Neuronal stem cell (in vitro differentiated cells): ENCODE data around the gene CALM1.

Source experiments
- DNase-seq: peaks from one replicate; pipeline ENCODE4 v3.0.0-alpha.2; 2013; ENCODE audit warnings: low spot score
- H2AFZ ChIP-seq: one replicate; pipeline ENCODE4 v1.6.1; 2013; ENCODE audit warnings: mild to moderate bottlenecking, low read length, inconsistent platforms
- H2AK5ac ChIP-seq: 2 replicates; pipeline ENCODE4 v1.6.1; 2013; ENCODE audit warnings: low read depth, mild to moderate bottlenecking, inconsistent platforms, low read length, moderate library complexity, mixed read lengths
- H2BK120ac ChIP-seq: 2 replicates; pipeline ENCODE4 v1.6.1; 2013; ENCODE audit warnings: low read depth, mild to moderate bottlenecking, inconsistent platforms, low read length, moderate library complexity, mixed read lengths
- H2BK12ac ChIP-seq: one replicate; pipeline ENCODE4 v1.6.1; 2013; ENCODE audit warnings: low read length, inconsistent platforms
- H2BK15ac ChIP-seq: 2 replicates; pipeline ENCODE4 v1.6.1; 2013; ENCODE audit warnings: mild to moderate bottlenecking, low read length, inconsistent platforms, mixed read lengths
- H2BK5ac ChIP-seq: one replicate; pipeline ENCODE4 v1.6.1; 2013; ENCODE audit warnings: inconsistent platforms, mild to moderate bottlenecking, low read length, moderate library complexity
- H3K14ac ChIP-seq: one replicate; pipeline ENCODE4 v1.6.1; 2013; ENCODE audit warnings: low read length, inconsistent platforms
- H3K18ac ChIP-seq: 2 replicates; pipeline ENCODE4 v1.6.1; 2013; ENCODE audit warnings: low read length, inconsistent platforms
- H3K23ac ChIP-seq: 2 replicates; pipeline ENCODE4 v1.6.1; 2013; ENCODE audit warnings: low read depth, mild to moderate bottlenecking, mixed read lengths, low read length, inconsistent platforms; ENCODE audit not compliant: poor library complexity
- H3K27ac ChIP-seq: replicated peaks from 3 replicates; pipeline ENCODE4 v1.5.1; 2013; ENCODE audit warnings: low read length, inconsistent platforms
- H3K27me3 ChIP-seq, 3 experiments: 2 replicates each; pipeline ENCODE4 v1.6.1; 2013; ENCODE audit warnings: low read length in 3 of 3, mild to moderate bottlenecking in 2 of 3, inconsistent platforms in 1 of 3, low read depth in 1 of 3, mixed read lengths in 1 of 3, moderate library complexity in 1 of 3; ENCODE audit not compliant: control insufficient read depth in 3 of 3, insufficient read depth in 3 of 3
- H3K36me3 ChIP-seq, 2 donors: replicated peaks in 1 of 2; 2 replicates each; pipeline ENCODE4 v1.6.1; 2013; ENCODE audit warnings: low read length in 2 of 2; ENCODE audit not compliant: control insufficient read depth in 2 of 2, insufficient read depth in 2 of 2
- H3K4ac ChIP-seq: 2 replicates; pipeline ENCODE4 v1.6.1; 2013; ENCODE audit warnings: inconsistent platforms, mild to moderate bottlenecking, low read length, moderate library complexity
- H3K4me1 ChIP-seq, 2 donors: 1 replicate in 1 of 2; 2 replicates in 1 of 2; pipeline ENCODE4 v1.6.1; 2013; ENCODE audit warnings: low read length in 2 of 2, low read depth in 1 of 2; ENCODE audit not compliant: control insufficient read depth in 2 of 2, insufficient read depth in 1 of 2
- H3K4me2 ChIP-seq: one replicate; pipeline ENCODE4 v1.6.1; 2013; ENCODE audit warnings: mild to moderate bottlenecking, low read length, inconsistent platforms; ENCODE audit not compliant: insufficient read depth, poor library complexity, severe bottlenecking
- H3K4me3 ChIP-seq, 2 donors: 2 replicates each; pipeline ENCODE4 v1.5.1; 2013; ENCODE audit warnings: low read length in 2 of 2, mild to moderate bottlenecking in 2 of 2, inconsistent platforms in 1 of 2, moderate library complexity in 1 of 2
- H3K79me1 ChIP-seq: one replicate; pipeline ENCODE4 v1.6.1; 2013; ENCODE audit warnings: low read depth, mild to moderate bottlenecking, inconsistent platforms, low read length, moderate library complexity
- H3K9ac ChIP-seq: one replicate; pipeline ENCODE4 v1.6.1; 2013; ENCODE audit warnings: mild to moderate bottlenecking, low read depth, low read length, inconsistent platforms; ENCODE audit not compliant: poor library complexity
- H3K9me3 ChIP-seq, 2 donors: replicated peaks in 1 of 2; 2 replicates each; pipeline versions ENCODE3 to v1.6.1; 2013; ENCODE audit warnings: low read length in 2 of 2, mild to moderate bottlenecking in 2 of 2, inconsistent platforms in 1 of 2, low read depth in 1 of 2, mixed read lengths in 1 of 2, moderate library complexity in 1 of 2; ENCODE audit not compliant: control insufficient read depth in 2 of 2, insufficient read depth in 1 of 2
- H4K8ac ChIP-seq: one replicate; pipeline ENCODE4 v1.6.1; 2013; ENCODE audit warnings: low read depth, mild to moderate bottlenecking, inconsistent platforms, low read length, moderate library complexity
- H4K91ac ChIP-seq: one replicate; pipeline ENCODE4 v1.6.1; 2013; ENCODE audit warnings: low read length, low read depth, mild to moderate bottlenecking, inconsistent platforms; ENCODE audit not compliant: poor library complexity
- WGBS, 2 donors: extraction: QIAGEN DNeasy Blood & Tissue Kit; methylation state at CpG; one replicate each; pipeline ENCODE4 v1.1.7; 2013; ENCODE audit warnings: missing lambda C conversion rate in 2 of 2, mixed read lengths in 1 of 2; ENCODE audit not compliant: insufficient read length in 2 of 2, insufficient replicate concordance in 1 of 2; ENCODE audit errors: extremely low coverage in 2 of 2; 5-methylcytosine and 5-hydroxymethylcytosine counted together

The CALM1 gene

GRCh38 chr14:90405101-90405500, 8.3 kb downstream of the CALM1 start:
- Histone ChIP-seq H2AK5ac (no peak overlapping the region), H3K9me3 (no peaks in the 10 kb centered on the region), H2AFZ (no peak overlapping the region), H3K4me3 (no peak overlapping the region), H2BK12ac (no peak overlapping the region), H3K23ac (no peak overlapping the region), H3K4me2 (no peak overlapping the region), H3K27ac (no peak overlapping the region), H3K79me1 (peaks cover 2% of the 10 kb centered on the region), H3K9ac (no peak overlapping the region), H3K36me3 (peaks cover 37 to 75% of the 10 kb centered on the region in 2 donors), H3K14ac (no peak overlapping the region), H3K27me3 (no peaks in the 10 kb centered on the region), H4K91ac (no peak overlapping the region), H2BK120ac (no peak overlapping the region), H3K4ac (no peak overlapping the region), H4K8ac (no peak overlapping the region), H3K18ac (no peak overlapping the region), H2BK5ac (no peak overlapping the region), H3K4me1 (peaks cover 9 to 11% of the 10 kb centered on the region in 2 donors), H2BK15ac (no peak overlapping the region)
- DNase-seq, result no peak
- whole genome bisulfite sequencing, 2 donors, result no CpG with 5 or more reads among the region's 9 CpGs

- H3K14ac ChIP-seq, result no peak overlapping the region
- WGBS, 2 donors, result no CpG with 5 or more reads among the region's 4 CpGs
Observed at GRCh38 chr14:90405755-90406154, 8.9 kb downstream of the CALM1 start.

GRCh38 chr14:90406384-90406798, 9.6 kb downstream of the CALM1 start:
- Histone ChIP-seq H3K4me1 (peaks cover 5 to 7% of the 10 kb centered on the region in 2 donors), H3K23ac (no peak overlapping the region), H4K91ac (no peak overlapping the region), H3K4ac (no peak overlapping the region), H3K4me2 (no peak overlapping the region), H3K9me3 (no peaks in the 10 kb centered on the region), H2AFZ (no peak overlapping the region), H2BK5ac (no peak overlapping the region), H4K8ac (no peak overlapping the region), H3K14ac (no peak overlapping the region), H3K18ac (no peak overlapping the region), H3K27ac (no peak overlapping the region), H3K4me3 (no peak overlapping the region), H3K9ac (no peak overlapping the region), H2BK120ac (no peak overlapping the region), H2BK12ac (no peak overlapping the region), H2AK5ac (no peak overlapping the region), H2BK15ac (no peak overlapping the region), H3K36me3 (peaks cover 32 to 62% of the 10 kb centered on the region in 2 donors), H3K27me3 (no peaks in the 10 kb centered on the region), H3K79me1 (peaks cover 2% of the 10 kb centered on the region)
- WGBS, 2 donors, result no CpG with 5 or more reads among the region's 3 CpGs
- no peak for DNase-seq

More at GRCh38 chr14:90405755-90406154, 8.9 kb downstream of the CALM1 start:
- Histone ChIP-seq H4K8ac (no peak overlapping the region), H4K91ac (no peak overlapping the region), H2AK5ac (no peak overlapping the region), H2AFZ (no peak overlapping the region), H3K9ac (no peak overlapping the region), H3K4me3 (no peak overlapping the region), H3K4ac (no peak overlapping the region), H3K79me1 (peaks cover 2% of the 10 kb centered on the region), H3K27ac (no peak overlapping the region), H3K36me3 (peaks cover 37 to 68% of the 10 kb centered on the region in 2 donors), H3K4me1 (peaks cover 8 to 9% of the 10 kb centered on the region in 2 donors), H3K9me3 (no peaks in the 10 kb centered on the region), H3K27me3 (no peaks in the 10 kb centered on the region), H3K23ac (no peak overlapping the region), H3K4me2 (no peak overlapping the region), H2BK120ac (no peak overlapping the region), H2BK12ac (no peak overlapping the region), H3K18ac (no peak overlapping the region), H2BK5ac (no peak overlapping the region), H2BK15ac (no peak overlapping the region)
- no peak for DNase-seq

GRCh38 chr14:90407230-90407629, 10.4 kb downstream of the CALM1 start:
- Histone ChIP-seq H3K4me1 (peaks cover 5 to 7% of the 10 kb centered on the region in 2 donors), H3K14ac (no peak overlapping the region), H4K91ac (no peak overlapping the region), H3K4me3 (no peak overlapping the region), H2BK120ac (no peak overlapping the region), H3K36me3 (peaks cover 24 to 54% of the 10 kb centered on the region in 2 donors), H2BK5ac (no peak overlapping the region), H3K9me3 (no peaks in the 10 kb centered on the region), H2AFZ (no peak overlapping the region), H3K18ac (no peak overlapping the region), H2AK5ac (no peak overlapping the region), H3K27ac (no peak overlapping the region), H3K79me1 (no peaks in the 10 kb centered on the region), H2BK15ac (no peak overlapping the region), H3K23ac (no peak overlapping the region), H4K8ac (no peak overlapping the region), H3K27me3 (no peaks in the 10 kb centered on the region), H3K4me2 (no peak overlapping the region), H3K4ac (no peak overlapping the region), H2BK12ac (no peak overlapping the region), H3K9ac (no peak overlapping the region)
- WGBS, 2 donors, result no CpG with 5 or more reads among the region's 3 CpGs
- no peak for DNase-seq
